ENCODE results near the gene LTN1.

DNA sequence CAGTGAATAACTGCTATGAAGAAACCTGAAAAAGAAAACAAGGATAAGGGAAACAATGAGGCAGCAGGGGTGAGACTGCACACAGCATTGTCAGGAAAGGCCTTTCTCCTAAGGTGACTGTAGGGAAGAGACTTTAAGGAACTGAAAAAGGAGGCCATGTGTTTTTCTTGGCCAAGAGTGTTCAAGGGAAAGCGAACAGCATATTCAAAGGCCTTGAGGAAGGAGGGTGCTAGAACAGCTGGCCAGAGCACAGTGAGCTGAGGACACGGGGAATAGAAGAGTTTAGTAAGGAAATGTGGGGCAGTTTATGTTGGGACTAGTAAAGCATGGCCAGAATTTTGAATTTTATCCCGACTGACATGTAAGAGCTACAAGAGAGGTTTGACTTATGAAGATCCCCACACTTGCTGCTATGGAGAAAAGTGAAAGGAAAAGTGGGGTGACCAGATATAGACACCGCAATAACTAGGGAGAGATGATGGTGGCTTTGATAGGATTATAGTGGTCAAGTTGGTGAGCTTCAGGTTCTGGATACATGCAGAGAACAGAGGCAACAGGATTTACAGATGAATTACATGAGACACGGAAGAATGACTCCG lies 25.1 kb upstream of the LTN1 start:
- TF ChIP-seq, protein P1, sequence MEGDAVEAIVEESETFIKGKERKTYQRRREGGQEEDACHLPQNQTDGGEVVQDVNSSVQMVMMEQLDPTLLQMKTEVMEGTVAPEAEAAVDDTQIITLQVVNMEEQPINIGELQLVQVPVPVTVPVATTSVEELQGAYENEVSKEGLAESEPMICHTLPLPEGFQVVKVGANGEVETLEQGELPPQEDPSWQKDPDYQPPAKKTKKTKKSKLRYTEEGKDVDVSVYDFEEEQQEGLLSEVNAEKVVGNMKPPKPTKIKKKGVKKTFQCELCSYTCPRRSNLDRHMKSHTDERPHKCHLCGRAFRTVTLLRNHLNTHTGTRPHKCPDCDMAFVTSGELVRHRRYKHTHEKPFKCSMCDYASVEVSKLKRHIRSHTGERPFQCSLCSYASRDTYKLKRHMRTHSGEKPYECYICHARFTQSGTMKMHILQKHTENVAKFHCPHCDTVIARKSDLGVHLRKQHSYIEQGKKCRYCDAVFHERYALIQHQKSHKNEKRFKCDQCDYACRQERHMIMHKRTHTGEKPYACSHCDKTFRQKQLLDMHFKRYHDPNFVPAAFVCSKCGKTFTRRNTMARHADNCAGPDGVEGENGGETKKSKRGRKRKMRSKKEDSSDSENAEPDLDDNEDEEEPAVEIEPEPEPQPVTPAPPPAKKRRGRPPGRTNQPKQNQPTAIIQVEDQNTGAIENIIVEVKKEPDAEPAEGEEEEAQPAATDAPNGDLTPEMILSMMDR (conservative IDR thresholded peaks at IDR 0.05; ENCODE audit: low read length) = no peak
- no peak for TF ChIP-seq EZH2phosphoT487 (IDR thresholded peaks at IDR 0.05; ENCODE audit: borderline replicate concordance)

Data from Loucy (cell line).